ENCODE measurements around the gene GLI3.
A peak's percentile ranks its signal among the peaks of the same experiment; 100 is the strongest.

The GLI3 gene

DNA sequence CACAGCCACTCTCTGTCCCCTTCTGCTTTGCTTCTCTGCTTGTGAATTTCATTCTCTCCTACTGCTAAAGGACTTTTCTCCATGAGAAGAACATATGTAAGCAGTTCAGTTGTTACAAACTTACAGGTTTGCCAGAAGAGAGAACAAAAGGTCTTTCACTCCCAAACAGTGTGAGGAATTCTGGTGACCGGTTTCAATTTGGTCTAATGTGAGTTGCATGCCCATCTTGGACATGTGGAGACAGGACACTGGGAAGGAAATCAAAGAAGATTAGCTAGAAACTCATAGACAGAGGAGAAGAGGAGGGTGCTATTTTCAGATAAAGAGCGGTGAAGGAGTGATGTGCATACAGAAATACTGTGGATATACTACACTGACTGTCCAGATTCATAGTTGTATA is 324.6 kb downstream of the GLI3 start:
- DNase-seq: no peak

DNA sequence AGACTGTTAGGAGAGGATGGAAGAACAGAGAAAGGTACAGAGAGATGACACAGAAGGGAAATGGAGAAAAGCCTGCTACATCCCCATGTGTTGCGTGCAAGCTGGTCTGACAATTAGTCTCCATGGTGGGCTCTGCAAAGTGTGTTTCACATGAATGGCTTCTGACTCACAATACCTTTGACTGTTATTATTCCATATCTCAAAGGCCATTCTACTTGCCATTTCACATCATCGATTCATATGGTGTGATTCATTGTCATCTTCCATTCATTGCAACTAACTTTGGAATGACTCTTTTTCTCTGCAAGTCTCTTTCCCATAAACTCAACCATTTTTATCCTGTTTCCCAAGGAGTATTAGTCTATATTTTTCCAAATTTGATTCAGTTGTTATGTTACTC is 325.2 kb downstream of the GLI3 start:
- DNase-seq: peak in 1 of 3 donors; percentile 44
